HepG2 (cell line): ENCODE results near the gene NAV3. TPM values are rescaled to one million over a fixed set of nuclear protein-coding genes. Genes with fewer than 3 reads are reported as not detected.

Experiments
- ATAC-seq: fragments of 200-7000 bp; cut with Tn5 transposase; 3 replicates; pipeline ENCODE4 v1.9.1; 2020; ENCODE audit warnings: mild to moderate bottlenecking, moderate library complexity
- BruUV-seq: library from RNA; stranded (reverse); fragments of 400-500 nt; replicated peaks from 2 replicates; lab custom pipeline; 2021; lab: Mats Ljungman, UMichigan
- CTCF ChIA-PET: fragments of 300-600 bp; formaldehyde crosslinking; extraction: SDS; loops from one replicate; lab custom pipeline; 2021; ENCODE audit warnings: low total read pairs, inconsistent platforms, low intra/inter-chr PET ratio; lab: Yijun Ruan, JAX
- POLR2A ChIA-PET: fragments of 350-600 bp; sonication (Branson Sonifier 250); formaldehyde crosslinking; loops from one replicate; lab custom pipeline; 2020; ENCODE audit warnings: antibody characterized with exemption, inconsistent platforms; lab: Yijun Ruan, JAX
- DNase-seq: peaks from one replicate; pipeline ENCODE4 v3.0.0-alpha.2; 2015; ENCODE audit warnings: low spot score
- FAIRE-seq: peaks from 3 replicates; lab custom pipeline; 2011; peaks lifted over from hg19 to GRCh38; lab: Jason Lieb, UNC
- H2AFZ ChIP-seq: one replicate; pipeline ENCODE4 v1.6.1; 2011; ENCODE audit warnings: low read length, inconsistent platforms
- H3K27ac ChIP-seq: fragments of 300-600 bp; 3 replicates; pipeline ENCODE4 v1.8.0; 2011; ENCODE audit warnings: mixed run types, mild to moderate bottlenecking, mixed read lengths, low read length, inconsistent platforms; ENCODE audit not compliant: insufficient read depth; ENCODE audit errors: extremely low read length
- H3K27me3 ChIP-seq, 2 experiments: fragments of 200-600 bp in 1 of 2; 2 replicates in 1 of 2; 3 replicates in 1 of 2; pipeline versions ENCODE4 v1.6.0 to v1.8.0; 2011; ENCODE audit warnings: low read length in 2 of 2, mild to moderate bottlenecking in 2 of 2, moderate library complexity in 2 of 2, inconsistent platforms in 1 of 2; ENCODE audit not compliant: insufficient read depth in 2 of 2, control insufficient read depth in 1 of 2
- H3K36me3 ChIP-seq, 2 experiments: fragments of 200-600 bp in 1 of 2; replicated peaks in 1 of 2; 2 replicates in 1 of 2; 3 replicates in 1 of 2; pipeline versions ENCODE4 v1.5.1 to v1.8.0; 2011; ENCODE audit warnings: low read length in 2 of 2, inconsistent platforms in 1 of 2; ENCODE audit not compliant: insufficient read depth in 2 of 2, control insufficient read depth in 1 of 2
- H3K4me1 ChIP-seq: 2 replicates; pipeline ENCODE4 v1.5.1; 2012; ENCODE audit warnings: low read length, inconsistent platforms; ENCODE audit not compliant: insufficient read depth
- H3K4me2 ChIP-seq: 2 replicates; pipeline ENCODE4 v1.6.0; 2011; ENCODE audit warnings: low read depth, low read length, inconsistent platforms
- H3K4me3 ChIP-seq, 3 experiments: fragments of 200-600 bp in 1 of 3; sonication (generic), shearing (Covaris generic) in 1 of 3; replicated peaks in 1 of 3; 2 replicates each; pipeline ENCODE4 v1.5.1; 2011 to 2016; ENCODE audit warnings: low read length in 3 of 3, inconsistent platforms in 2 of 3, low read depth in 2 of 3, mild to moderate bottlenecking in 2 of 3, control low read depth in 1 of 3, mixed read lengths in 1 of 3; ENCODE audit not compliant: insufficient read depth in 1 of 3
- H3K79me2 ChIP-seq: one replicate; pipeline ENCODE4 v1.6.1; 2011; ENCODE audit warnings: low read length, inconsistent platforms; ENCODE audit not compliant: insufficient read depth
- H3K9ac ChIP-seq: 2 replicates; pipeline ENCODE4 v1.6.0; 2011; ENCODE audit warnings: mild to moderate bottlenecking, low read depth, low read length, inconsistent platforms; ENCODE audit not compliant: insufficient read depth
- H3K9me3 ChIP-seq: 2 replicates; pipeline ENCODE4 v1.5.1; 2012; ENCODE audit warnings: mild to moderate bottlenecking, low read length
- H4K20me1 ChIP-seq: 2 replicates; pipeline ENCODE4 v1.6.0; 2011; ENCODE audit warnings: inconsistent platforms, mild to moderate bottlenecking, low read length, moderate library complexity; ENCODE audit not compliant: insufficient read depth
- FOXK1 ChIP-seq: sonication (generic); formaldehyde crosslinking; IDR thresholded peaks from 2 replicates; pipeline ENCODE4 v1.4.0; 2020; ENCODE audit warnings: low read depth, missing genetic modification reagents, borderline replicate concordance
- HDAC1 ChIP-seq: sonication (generic); formaldehyde crosslinking; IDR thresholded peaks from 2 replicates; pipeline ENCODE4 v1.5.1; 2020; ENCODE audit warnings: mild to moderate bottlenecking, missing genetic modification reagents
- RXRA ChIP-seq: sonication (generic); formaldehyde crosslinking; IDR thresholded peaks from 2 replicates; pipeline ENCODE4 v1.5.1; 2020; ENCODE audit warnings: missing genetic modification reagents
- SIN3A ChIP-seq: IDR thresholded peaks from 2 replicates; pipeline ENCODE4 v1.6.1; 2011; ENCODE audit warnings: low read depth, mild to moderate bottlenecking, control low read depth, low read length, borderline replicate concordance
- YEATS4 ChIP-seq: sonication (generic); formaldehyde crosslinking; IDR thresholded peaks from 2 replicates; pipeline ENCODE4 v1.4.0; 2020; ENCODE audit warnings: missing genetic modification reagents, borderline replicate concordance
- ZEB1 ChIP-seq: IDR thresholded peaks from 2 replicates; pipeline ENCODE4 v1.6.1; 2012; ENCODE audit warnings: mild to moderate bottlenecking, low read depth, inconsistent platforms; ENCODE audit not compliant: insufficient replicate concordance
- ZNF24 ChIP-seq: fragments of 450-650 bp; IDR thresholded peaks from 2 replicates; pipeline ENCODE4 v1.6.1; 2017; ENCODE audit warnings: antibody characterized with exemption, mild to moderate bottlenecking
- ZNF30 ChIP-seq: sonication (generic); formaldehyde crosslinking; IDR thresholded peaks from 2 replicates; pipeline ENCODE4 v1.5.0; 2020; ENCODE audit warnings: mild to moderate bottlenecking, missing genetic modification reagents
- in situ Hi-C: cut with HindIII; loops from 2 replicates; pipeline ENCODE4 v1.10.0; 2017; ENCODE audit warnings: low pct_unique_long_range_greater_than_20kb; ENCODE audit not compliant: extremely low pct_ligation_motif_present
- intact Hi-C: fragments of 100-400 bp; cut with micrococcal nuclease; formaldehyde crosslinking; loops from one replicate; pipeline ENCODE4 v1.10.0; 2022; ENCODE audit not compliant: unreplicated experiment
- polyA plus RNA-seq, 8 experiments: library from polyadenylated mRNA; depleted of rRNA in 3 of 8; stranded (reverse) in 7 of 8; unstranded in 1 of 8; fragments of >200 nt; fragmentation: Illumina TruSeq in 4 of 8; extraction: Trizol in 4 of 8; gene quantifications; 2 replicates each; pipeline versions ENCODE4 v1.2.1 to v1.2.3, GENCODE V29; 2011 to 2016; ENCODE audit warnings: low read depth in 4 of 8, missing spikeins in 1 of 8, mixed read lengths in 1 of 8; ENCODE audit not compliant: insufficient read depth in 1 of 8
- total RNA-seq, 5 experiments: library from RNA; depleted of rRNA; stranded (reverse); fragments of >200 nt; fragmentation: Illumina TruSeq; extraction: Trizol; gene quantifications; 2 replicates each; pipeline ENCODE4 v1.2.3, GENCODE V29; 2016; ENCODE audit warnings: low read depth in 1 of 5
- TF ChIP-seq, protein P1 (sequence below): sonication (generic); formaldehyde crosslinking; IDR thresholded peaks from 2 replicates; pipeline ENCODE4; 2020; ENCODE audit warnings: missing genetic modification reagents, mild to moderate bottlenecking, borderline replicate concordance

The NAV3 gene
- total and polyA plus RNA-seq, 2 of the 13 experiments (the other 11 are each of a cell fraction or from before 2014, with no cell fraction given): 0.01 to 0.18 TPM

DNA sequence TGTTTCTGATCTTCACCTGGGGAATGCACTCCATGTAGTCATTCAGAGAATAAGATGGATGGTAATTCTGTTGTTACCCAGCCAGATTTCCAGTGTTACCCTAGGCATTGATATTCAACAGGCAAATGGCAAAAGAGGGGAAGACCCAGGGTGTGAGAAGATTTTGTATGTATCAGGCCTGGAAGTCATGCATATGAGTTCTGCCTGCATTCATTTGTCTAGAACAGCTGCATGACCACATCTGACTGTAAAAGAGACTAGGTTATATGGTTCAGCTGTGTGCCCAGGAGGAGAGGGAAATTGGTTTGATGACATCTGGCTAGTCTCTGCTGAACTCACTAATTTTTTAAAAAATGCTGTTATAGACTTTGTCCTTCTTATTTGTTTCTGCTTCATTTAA is 224.9 kb downstream of the NAV3 start:
- FAIRE-seq (no peak), DNase-seq (no peak), ATAC-seq (no peak)
- TF ChIP-seq HDAC1 (no peak), YEATS4 (CRISPR knock-in tag) (no peak), ZNF24 (no peak), FOXK1 (CRISPR knock-in tag) (no peak), ZNF30 (CRISPR knock-in tag) (no peak), ZEB1 (no peak), SIN3A (no peak), RXRA (CRISPR knock-in tag) (no peak)
- TF ChIP-seq, protein P1, sequence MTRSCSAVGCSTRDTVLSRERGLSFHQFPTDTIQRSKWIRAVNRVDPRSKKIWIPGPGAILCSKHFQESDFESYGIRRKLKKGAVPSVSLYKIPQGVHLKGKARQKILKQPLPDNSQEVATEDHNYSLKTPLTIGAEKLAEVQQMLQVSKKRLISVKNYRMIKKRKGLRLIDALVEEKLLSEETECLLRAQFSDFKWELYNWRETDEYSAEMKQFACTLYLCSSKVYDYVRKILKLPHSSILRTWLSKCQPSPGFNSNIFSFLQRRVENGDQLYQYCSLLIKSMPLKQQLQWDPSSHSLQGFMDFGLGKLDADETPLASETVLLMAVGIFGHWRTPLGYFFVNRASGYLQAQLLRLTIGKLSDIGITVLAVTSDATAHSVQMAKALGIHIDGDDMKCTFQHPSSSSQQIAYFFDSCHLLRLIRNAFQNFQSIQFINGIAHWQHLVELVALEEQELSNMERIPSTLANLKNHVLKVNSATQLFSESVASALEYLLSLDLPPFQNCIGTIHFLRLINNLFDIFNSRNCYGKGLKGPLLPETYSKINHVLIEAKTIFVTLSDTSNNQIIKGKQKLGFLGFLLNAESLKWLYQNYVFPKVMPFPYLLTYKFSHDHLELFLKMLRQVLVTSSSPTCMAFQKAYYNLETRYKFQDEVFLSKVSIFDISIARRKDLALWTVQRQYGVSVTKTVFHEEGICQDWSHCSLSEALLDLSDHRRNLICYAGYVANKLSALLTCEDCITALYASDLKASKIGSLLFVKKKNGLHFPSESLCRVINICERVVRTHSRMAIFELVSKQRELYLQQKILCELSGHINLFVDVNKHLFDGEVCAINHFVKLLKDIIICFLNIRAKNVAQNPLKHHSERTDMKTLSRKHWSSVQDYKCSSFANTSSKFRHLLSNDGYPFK (CRISPR knock-in tag): no peak
- no peaks in the 10 kb centered on the region for H3K36me3 ChIP-seq
- H3K4me3 ChIP-seq: no peak overlapping the region
- H3K9ac ChIP-seq: no peak overlapping the region
- H3K27me3 ChIP-seq: no peaks in the 10 kb centered on the region
- in situ Hi-C loops: no loop called here
- no peak overlapping the region for H2AFZ ChIP-seq
- ChIA-PET CTCF (no interaction called here), POLR2A (no interaction called here)
- H3K79me2 ChIP-seq: no peaks in the 10 kb centered on the region
- no peak overlapping the region for H3K4me2 ChIP-seq
- no peaks in the 10 kb centered on the region for H4K20me1 ChIP-seq
- intact Hi-C loops: no loop called here
- no peak overlapping the region for H3K27ac ChIP-seq
- no TSS peak for BruUV-seq
- H3K9me3 ChIP-seq: no peaks in the 10 kb centered on the region
- H3K4me1 ChIP-seq: no peaks in the 10 kb centered on the region
